M059J (cell line): ENCODE results near the gene EPB41L5. TPM values are rescaled to one million over a fixed set of nuclear protein-coding genes. Genes with fewer than 3 reads are reported as not detected.
"Not testable (repeated sequence)": the region's sequence is repeated elsewhere in the genome, so short reads cannot be mapped to it uniquely, and the experiment has no call there.

Source experiments
- DNase-seq: peaks from one replicate; pipeline ENCODE4 v3.0.0-alpha.2; 2012; ENCODE audit warnings: low read depth
- total RNA-seq: library from RNA; depleted of rRNA; stranded (reverse); fragments of >200 nt; shearing (Covaris generic); gene quantifications from 2 replicates; pipeline ENCODE4 v1.2.3, GENCODE V29; 2014

Gene EPB41L5
- total RNA-seq, 1 experiment from 2014 or later, result 5.8 TPM

DNA sequence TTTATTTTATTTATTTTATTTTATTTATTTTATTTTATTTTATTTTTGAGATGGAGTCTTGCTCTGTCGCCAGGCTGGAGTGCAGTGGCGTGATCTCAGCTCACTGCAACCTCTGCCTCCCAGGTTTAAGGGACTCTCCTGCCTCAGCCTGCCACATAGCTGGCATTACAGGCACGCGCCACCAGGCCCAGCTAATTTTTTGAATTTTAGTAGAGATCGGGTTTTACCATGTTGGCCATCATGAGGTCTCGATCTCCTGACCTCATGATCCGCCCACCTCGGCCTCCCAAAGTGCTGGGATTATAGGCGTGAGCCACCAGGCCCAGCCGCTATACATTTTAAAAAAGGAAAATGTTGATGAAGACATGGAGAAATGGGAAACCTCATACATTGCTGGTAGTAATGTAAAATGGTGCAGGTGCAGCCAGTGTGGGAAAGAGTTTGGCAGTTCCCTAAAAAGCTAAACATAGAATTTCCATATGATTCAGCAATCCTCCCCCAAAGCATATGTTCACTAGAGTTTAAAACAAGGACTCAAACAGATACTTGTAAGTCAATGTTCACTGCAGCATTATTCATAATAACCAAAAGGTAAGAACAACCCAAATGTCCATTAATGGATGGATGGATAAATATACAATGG is 187.1 kb downstream of the EPB41L5 start:
- not testable (repeated sequence) for DNase-seq

DNA sequence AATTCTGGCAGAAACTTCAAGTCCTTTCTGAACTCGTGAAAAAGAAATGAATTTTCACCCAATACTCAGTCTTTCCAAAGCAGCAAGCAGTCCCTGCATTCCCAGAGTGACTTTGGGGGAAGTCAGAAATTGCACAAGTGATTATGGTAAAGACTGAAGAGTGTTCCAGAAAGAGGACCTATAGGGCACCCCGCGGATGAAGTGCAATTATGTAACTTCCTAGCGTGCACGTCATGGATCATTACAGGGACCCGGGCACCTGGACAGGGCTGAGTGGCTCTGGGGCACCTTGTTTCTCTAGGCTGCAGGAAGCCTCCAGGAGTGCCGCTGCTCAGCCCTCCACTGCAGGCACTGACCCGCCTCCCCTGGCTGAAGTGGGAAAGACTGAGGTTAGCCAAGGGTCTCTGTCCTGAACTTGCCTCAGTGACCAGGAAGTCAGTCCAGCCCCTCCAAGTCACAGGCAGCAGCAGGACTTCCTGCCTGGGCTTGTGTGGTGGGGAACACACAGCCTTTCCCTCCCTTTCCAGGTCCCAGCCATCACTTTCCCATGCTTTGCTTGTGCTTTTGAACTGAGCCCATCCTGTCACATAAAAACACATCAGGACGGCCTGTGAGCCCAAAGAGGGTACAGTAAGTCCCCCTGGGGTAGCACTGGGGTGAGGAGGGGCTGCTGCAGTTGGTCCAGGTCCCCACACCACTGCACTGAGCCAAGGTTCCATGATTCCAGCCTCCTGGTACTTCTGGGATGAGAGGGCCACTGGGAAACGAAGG is 190.6 kb downstream of the EPB41L5 start:
- no peak for DNase-seq

DNA sequence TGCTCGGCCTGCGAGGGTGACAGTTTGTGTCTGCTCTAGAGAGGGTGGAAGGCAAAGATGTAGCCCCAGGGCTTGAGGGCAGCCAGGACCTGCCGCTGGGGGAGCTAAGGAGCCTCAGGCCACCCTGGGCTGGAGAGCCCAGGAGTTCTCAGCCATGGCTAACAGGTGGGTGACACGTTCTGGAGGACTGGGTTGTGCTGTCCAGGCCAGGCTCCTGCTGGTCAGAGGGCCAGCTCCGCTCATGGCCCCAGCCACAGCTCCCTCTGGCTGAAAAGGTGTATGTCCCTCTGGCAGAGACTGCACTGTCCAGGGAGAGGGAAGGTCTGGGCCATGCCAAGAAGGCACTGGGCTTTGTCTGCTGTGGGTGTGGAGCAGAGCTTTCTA is 191.1 kb downstream of the EPB41L5 start:
- DNase-seq, result peak; percentile 22

DNA sequence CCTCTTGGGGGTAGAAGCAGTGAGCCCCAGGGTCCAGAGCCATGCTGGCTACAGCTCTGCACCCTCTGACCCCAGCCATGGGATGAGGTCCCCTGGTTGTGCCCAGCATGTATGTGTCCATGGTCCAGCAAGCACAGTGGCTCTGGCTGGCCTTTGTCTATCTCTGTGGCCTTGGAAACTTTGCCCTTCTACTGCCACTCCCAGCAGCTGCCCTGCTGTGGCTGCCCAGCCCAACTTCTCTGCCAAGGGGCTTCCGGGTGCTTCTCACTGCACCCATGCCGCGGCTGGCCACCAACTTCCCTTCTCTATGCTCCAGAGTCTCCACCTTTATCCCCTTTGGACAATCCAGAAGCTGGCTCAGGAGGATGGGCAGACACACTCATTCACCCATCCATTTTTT is 191.5 kb downstream of the EPB41L5 start:
- DNase-seq, result no peak

DNA sequence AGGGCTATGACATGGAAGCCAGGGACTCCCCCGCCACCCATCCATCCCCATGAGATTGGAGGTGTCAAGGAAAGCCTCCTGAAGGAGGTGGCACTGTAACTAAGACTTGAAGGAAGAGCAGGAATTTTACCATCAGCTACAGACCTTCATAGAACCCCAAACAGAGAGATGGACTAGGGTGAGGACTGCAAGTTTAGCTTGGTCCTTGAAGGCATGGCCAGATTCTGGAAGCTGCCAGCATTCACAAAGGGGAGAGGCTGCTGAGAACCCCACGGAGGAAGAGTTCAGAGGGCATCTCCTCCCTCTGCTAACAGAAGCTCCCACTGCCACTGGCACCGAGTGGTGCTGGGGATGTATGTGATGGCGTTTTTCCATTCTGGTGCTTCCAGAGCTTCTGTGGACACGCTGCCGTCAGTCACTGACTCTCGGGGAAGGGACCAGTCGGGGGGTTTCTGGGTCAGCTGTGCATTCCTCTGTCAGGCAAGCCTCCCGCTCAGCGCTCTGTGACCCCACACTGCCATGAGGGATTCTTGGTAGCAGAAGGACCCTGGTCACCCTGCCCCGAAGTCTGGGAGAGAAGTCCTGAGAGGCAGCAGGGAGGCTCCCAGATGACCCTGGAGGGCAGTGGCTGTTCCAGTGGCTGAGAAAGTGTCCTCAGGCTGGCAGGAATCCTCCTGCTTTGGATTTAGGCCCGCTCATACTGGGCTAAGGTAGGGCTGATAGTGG is 192.2 kb downstream of the EPB41L5 start:
- DNase-seq, result no peak

DNA sequence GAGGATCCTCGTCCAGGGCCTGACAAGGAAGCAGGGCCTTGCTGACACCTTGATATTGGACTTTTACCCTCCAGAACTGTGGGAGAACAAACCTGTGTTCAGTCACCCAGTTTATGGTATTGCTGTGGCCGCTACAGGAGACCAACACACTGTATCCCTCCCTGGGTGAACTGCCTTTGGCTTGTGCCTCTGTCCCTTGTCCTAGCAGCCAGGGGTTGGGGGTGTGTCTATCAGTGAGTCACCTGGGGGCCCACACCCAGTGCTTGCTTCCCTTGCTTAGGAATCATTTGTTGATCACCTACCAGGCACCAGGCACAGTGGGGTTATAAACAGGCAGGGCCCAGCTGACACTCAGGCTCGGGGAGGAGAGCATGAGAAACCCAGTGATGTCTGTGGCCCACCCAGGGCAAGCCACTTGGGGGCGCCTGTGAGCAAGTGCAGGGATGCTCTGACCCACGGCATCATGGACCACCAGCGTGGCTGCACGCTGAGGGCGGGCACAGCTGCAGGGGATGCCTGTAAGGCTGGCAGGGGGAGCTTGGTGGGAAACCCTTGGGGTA is 193.2 kb downstream of the EPB41L5 start:
- DNase-seq, result no peak

DNA sequence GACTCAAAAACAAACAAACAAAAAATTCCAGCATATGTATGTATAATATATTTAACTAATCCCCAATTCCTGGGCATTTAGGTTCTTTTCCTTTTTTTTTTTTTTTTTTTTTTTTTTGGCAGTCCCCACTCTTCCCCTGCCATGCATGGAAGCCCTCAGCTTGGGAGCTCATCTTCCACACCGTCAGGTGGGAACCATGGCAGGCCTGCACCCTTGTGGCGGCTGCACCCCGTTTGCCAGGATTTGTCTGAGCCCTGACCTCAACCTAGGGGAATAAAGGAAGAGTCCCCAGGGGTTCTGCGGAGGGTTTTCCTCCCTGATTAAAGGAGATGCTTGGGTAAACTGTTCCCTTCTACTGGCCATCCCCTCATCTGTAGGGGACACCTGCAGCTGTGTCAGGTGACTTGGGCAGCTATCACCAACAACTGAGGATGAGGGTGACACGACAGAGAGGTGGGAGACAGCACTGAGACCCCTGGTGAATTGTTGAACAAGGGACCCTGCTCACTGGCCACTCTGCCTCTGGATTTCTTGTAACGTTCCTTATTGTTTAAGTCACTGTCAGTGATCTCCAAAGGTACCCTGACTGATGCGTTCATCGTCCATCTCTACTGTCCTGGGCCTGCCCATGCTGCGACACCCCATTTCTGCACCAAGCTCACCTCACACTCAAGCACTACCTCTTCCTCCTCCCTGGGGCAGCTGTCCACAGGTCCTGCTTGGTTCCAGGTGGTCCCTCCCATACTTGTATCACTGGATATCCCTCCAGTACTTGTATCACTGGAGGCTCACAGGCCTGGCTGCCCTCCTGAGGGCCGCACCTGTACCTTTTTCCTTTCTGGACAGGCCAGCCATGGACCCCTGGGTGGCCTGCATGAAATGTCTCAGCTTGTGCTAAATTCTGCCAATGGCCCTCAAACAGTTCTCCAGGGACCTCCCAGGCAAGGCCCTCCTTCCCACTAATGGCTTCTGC is 195.8 kb downstream of the EPB41L5 start:
- DNase-seq, result no peak

DNA sequence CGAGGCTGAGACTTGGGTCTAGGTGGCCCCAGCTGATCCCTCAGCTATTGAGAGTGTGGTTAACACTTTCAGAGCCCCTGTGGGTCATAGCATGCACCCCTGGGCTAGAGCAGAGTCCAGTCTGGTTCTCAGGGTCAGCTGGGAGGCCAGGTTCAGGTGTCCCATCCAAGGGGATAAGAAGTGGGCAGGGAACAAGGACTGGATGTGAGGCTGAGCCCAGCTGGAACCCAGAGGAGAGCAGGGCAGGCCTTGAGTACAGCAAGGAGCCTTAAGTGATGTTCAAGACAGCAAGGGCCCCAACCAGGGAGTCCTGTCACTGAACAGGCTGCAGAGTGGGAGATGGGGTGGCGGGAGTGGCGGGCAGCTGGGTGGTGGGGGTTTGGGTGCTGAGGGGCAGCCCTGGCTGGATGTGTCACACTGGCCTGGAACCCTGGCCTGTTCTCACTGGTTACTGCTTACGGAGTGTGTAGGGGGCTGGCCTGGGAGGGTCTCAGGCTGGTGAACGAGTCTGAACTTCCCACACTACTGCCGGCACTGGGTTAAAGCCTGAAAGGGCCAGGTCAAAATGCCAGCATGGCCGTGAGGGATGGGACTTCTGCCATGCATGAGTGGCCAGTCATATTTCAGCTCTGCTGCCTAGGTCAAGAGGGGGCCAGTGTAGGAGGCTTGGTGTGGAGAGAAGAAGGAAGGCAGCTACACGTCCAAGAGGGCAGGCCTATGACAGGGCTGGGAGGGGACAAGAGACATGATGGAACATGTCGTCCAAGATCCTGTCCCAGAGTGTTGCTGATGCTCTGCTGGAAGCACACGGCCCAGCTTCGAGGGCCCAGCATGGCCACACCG is 196.8 kb downstream of the EPB41L5 start:
- DNase-seq, result no peak

DNA sequence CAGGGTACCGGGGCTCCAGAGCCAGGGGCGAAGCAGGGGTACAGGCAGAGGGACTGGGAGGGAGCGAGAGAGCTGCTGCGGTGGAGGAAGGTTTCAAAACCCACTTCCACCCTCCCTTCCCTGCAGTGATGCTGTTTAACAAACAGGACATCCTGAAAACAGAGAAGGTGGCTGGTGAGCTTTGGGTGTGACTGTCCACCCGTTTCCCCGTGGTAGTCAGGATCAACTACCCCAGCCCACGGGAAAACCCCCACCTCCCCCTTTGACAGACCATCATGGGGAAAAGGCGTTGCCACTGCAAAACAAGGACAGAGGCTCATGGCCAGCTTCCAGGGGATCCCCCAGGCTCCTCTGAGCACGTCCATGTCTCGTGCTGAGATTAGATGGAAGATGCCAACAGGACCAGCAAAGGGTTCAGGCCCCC is 197.4 kb downstream of the EPB41L5 start:
- DNase-seq, result no peak

DNA sequence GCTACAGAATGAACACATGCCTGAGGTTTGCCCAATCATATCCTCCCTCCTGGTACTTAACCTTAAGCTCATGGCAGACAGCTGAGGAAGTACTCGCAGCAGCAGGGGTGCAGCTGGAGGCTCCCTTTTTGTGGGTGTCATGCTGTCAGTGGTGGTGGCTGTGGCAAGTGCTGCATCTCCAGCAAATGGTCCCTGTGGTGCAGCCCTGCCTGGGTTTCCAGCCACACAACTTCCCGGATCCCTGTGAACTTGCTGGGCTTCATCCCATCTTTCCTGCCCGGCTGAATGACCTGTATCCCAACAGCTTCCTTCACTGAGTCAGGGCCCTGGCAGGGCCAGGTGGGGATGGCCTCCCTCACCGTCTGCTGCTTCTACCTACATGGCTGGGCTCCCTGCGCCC is 205.3 kb downstream of the EPB41L5 start:
- no peak for DNase-seq

DNA sequence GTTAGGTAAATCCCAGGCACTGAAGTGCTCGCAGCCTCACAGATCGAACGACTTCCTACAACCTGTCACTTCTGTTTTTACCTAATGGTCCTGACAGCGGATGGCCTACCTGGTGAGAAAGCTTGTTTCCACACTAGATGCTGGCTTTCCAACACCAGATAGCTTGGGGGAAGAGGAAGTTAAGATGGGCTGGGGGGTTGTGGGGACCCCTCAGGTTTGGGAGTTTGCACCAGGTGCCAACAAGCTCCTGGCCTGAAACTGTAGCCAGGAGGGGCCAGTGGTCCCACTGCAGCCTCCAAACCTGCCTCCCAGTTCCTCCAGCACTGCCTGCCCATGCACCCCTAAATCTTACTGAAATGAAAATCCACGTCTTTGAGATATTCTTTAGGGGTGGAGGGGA is 206.4 kb downstream of the EPB41L5 start:
- no peak for DNase-seq

DNA sequence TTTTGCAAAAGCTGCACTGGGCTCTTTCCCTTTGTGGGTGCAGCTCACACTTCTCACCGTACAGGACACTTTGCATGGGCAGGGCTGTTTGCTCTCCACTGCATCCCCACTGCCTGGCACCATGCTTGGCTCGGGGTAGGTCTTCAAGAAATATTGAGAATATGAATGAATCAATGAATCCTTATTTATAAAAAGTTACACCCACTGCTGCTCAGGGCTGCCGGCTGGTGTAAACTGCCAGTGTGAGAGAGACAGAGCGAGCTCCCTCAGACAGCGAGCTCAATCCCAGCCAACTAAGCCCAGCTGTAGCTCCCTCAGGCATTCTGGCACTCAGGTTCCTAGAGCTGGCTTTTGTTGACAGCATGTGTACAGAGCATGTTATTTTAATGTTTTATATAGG is 206.9 kb downstream of the EPB41L5 start:
- DNase-seq, result no peak

DNA sequence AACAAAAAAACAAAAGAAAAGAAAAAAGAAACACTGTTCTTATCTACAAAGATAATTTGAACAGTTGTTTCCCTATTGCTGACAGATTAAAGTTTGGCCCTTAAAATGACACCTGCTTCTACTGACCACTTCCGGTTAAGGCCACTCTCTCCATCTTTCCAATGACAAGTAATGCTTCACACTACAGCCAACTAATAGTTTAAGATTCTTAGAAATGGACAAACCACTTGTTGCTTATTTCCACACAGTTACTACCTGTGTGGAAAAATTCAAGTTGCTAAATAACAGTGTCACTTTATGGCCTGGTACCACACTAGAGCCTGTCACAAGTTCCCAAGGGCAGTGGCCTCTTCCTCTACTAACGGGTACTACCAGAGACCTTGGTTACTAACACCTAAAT is 207.9 kb downstream of the EPB41L5 start:
- DNase-seq, result no peak

DNA sequence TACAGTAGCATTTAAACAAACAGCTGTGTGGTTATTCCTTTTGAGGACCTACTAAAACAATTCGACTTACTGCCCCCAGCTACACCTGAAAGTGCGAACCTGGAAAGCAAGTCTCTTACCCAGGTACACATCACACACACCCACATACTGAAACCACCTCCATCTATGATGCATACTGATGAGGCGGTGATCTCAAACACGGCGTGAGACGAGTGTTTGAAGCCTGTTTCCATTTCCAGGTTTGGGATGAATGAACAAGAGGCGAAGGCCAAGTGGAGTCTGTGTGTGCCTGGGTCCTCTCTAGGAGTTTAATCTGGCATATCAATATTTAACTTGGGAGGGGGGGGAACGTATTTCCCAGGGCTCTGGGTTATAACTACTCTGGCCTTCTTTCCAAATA is 208.7 kb downstream of the EPB41L5 start:
- no peak for DNase-seq

DNA sequence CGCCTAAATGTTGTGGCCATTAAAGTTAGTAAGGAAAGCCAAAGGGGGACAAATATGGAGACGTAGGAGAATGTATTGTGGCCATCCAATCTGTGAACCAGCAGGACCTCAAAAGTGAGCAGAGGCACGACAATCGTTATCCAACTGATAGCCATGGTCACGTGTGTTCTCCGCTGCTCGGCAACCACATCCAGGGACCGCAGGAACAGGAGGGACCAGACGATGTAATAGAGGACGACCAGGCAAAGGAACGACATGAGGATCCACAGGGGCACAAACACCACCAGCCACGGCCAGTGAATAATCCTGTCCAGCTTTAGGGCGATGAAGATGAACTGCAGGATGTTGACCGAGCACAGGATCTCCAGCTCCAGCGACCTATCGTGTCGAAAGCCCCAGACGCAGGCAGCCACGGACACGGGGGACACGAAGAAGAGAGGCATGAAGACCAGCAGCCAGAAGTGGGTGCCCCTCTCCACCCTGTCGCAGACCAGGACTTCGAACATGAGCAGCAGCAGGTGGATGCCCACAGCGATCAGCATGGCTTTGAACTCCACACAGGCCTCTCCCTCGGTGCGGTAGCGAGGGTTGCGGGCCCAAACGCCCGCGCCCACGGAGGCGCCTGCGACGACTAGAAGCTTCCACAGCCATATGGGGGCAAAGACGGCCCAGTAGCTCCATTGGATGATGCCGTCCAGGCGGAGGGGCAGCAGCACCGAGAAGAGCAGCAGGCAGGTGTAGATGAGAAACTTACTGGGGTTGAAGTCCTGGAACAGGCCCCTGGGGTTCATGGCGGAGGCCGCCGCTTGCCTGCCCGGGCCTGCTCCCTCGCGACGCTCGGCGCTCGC is 209.5 kb downstream of the EPB41L5 start:
- no peak for DNase-seq

DNA sequence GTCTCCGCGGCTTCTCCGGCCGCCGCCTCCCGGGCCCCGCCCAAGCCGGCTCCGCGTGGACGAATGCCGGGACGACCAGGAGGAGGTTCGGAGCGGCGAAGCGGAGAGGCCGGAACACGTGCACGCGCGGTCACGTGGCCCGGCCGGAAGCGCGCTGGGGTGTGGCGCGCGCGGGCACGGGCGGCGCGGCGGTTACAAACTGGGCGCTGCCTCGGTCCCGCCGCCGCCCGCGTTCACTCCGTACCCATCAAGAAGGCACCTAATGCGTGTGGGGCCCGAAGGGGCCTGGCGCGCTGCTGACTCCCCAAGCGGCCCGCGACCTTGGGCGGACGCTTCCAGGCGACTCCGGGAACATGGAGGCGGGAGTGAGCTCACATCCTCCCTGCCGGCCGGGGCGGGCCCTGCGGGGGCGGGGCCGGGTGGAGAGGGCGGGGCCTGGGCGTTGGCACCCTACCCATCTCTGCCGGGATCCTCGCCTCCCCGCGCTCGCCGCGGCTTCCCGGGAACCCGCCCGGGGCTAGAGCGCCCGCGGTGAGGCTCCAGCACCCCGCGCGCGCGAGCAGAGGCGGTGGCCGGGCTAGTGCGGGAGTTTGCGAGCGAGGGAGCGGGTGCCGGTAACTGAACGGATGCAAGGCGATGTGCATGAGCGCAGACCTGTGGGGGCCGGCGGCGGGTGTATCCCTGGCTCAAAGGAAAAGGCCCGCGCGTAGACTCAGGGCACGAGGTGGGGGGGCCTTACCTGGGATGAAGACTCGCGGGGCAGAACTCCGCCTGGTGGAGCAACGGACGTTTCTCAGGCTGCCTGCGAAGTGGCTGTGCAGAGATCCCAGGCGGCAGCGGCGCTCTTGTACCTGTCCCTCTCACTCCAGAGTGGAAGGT is 210.4 kb downstream of the EPB41L5 start, which contains the start of gene TMEM185B:
TSS of gene TMEM185B (minus strand) at position 367 of the 879 bp plus-strand sequence. CDS start 424 bp downstream, outside the sequence.
- peak; percentile 76 for DNase-seq

DNA sequence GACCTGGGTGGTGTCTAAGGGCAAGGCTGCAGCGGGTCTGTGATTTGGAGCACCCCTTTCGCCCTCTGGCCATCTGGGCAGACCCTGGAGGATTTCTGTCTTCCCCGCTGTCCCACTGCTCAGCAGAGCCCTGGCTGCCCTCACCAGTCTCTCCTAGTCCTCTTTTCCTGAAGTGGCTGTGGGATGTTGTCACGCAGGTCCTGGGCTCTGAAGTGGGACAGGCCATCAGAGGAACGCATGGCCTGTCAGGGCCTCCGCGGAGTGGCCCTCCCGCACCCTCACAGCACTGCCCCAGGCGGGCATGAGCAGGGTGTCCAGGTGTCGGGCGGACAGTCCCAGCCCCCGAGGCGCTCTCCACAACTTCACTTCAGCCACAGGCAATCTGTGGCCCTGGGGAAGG is 211.4 kb downstream of the EPB41L5 start:
- DNase-seq, result no peak
